Bone marrow (tissue), 2 donors: ENCODE results near the gene COL26A1.
"Not testable (repeated sequence)": the region's sequence is repeated elsewhere in the genome, so short reads cannot be mapped to it uniquely, and the experiment has no call there.

Experiments
- DNase-seq, 2 donors: peaks; one replicate each; lab custom pipeline; 2025; lab: John Stamatoyannopoulos, UW

The COL26A1 gene

GRCh38 chr7:101362334-101363195 is at the start of gene COL26A1:
COL26A1 (plus strand) TSS chr7:101362875; CDS start chr7:101363033, 158 bp downstream.
- DNase-seq: no peak

GRCh38 chr7:101315336-101315735 is 47.3 kb upstream of the COL26A1 start:
- DNase-seq: no peak

GRCh38 chr7:101319401-101319800 is 43.3 kb upstream of the COL26A1 start:
- no peak for DNase-seq

GRCh38 chr7:101321491-101322401 is 40.9 kb upstream of the COL26A1 start, which contains the start of gene IFT22:
IFT22 (minus strand) TSS chr7:101321812; CDS start chr7:101321709, 103 bp downstream.
- DNase-seq: peak; percentile 40 to 65

- no peak for DNase-seq
Measured at GRCh38 chr7:101328159-101328558, 34.5 kb upstream of the COL26A1 start.

GRCh38 chr7:101330011-101330484 is 32.6 kb upstream of the COL26A1 start:
- no peak for DNase-seq

- no peak for DNase-seq
Measured at GRCh38 chr7:101332026-101332425, 30.6 kb upstream of the COL26A1 start.

GRCh38 chr7:101333912-101334311 is 28.8 kb upstream of the COL26A1 start:
- no peak for DNase-seq

- DNase-seq: no peak
Measured at GRCh38 chr7:101340379-101340778, 22.3 kb upstream of the COL26A1 start.

GRCh38 chr7:101342892-101343291 is 19.8 kb upstream of the COL26A1 start:
- no peak for DNase-seq

- DNase-seq: no peak
Measured at GRCh38 chr7:101347477-101347876, 15.2 kb upstream of the COL26A1 start.

GRCh38 chr7:101348456-101349067 is 14.1 kb upstream of the COL26A1 start:
- not testable (repeated sequence) for DNase-seq

GRCh38 chr7:101349300-101349699 is 13.4 kb upstream of the COL26A1 start:
- DNase-seq: not testable (repeated sequence)

GRCh38 chr7:101352920-101353308 is 9.8 kb upstream of the COL26A1 start:
- DNase-seq: no peak

- DNase-seq: no peak
Measured at GRCh38 chr7:101357433-101357832, 5.2 kb upstream of the COL26A1 start.

GRCh38 chr7:101363196-101363733 is 590 bp downstream of the COL26A1 start:
- no peak for DNase-seq

- peak in 1 of 2 donors; percentile 63 for DNase-seq
Measured at GRCh38 chr7:101363734-101364374, 1.2 kb downstream of the COL26A1 start.

GRCh38 chr7:101365956-101366355 is 3.3 kb downstream of the COL26A1 start:
- no peak for DNase-seq

- no peak for DNase-seq
Measured at GRCh38 chr7:101367676-101368075, 5.0 kb downstream of the COL26A1 start.

GRCh38 chr7:101368422-101369165 is 5.9 kb downstream of the COL26A1 start:
- no peak for DNase-seq
